Colonic mucosa (tissue), 4 donors: Measurements from ENCODE around the gene CCDC43. TPM values are rescaled to one million over a fixed set of nuclear protein-coding genes. Genes with fewer than 3 reads are reported as not detected.
A peak's percentile ranks its signal among the peaks of the same experiment; 100 is the strongest.
"Not testable (repeated sequence)": the region's sequence is repeated elsewhere in the genome, so short reads cannot be mapped to it uniquely, and the experiment has no call there.

Experiments
- DNase-seq: peaks from one replicate; pipeline ENCODE4 v3.0.0-alpha.2; 2020
- H3K27ac ChIP-seq: fragments of 200-600 bp; one replicate; pipeline ENCODE4 v1.8.0; 2021
- H3K27me3 ChIP-seq: fragments of 200-600 bp; one replicate; pipeline ENCODE4 v1.8.0; 2021
- H3K36me3 ChIP-seq: fragments of 200-600 bp; one replicate; pipeline ENCODE4 v1.8.0; 2021
- H3K4me1 ChIP-seq: fragments of 200-600 bp; one replicate; pipeline ENCODE4 v1.8.0; 2021; ENCODE audit warnings: mild to moderate bottlenecking
- H3K4me3 ChIP-seq: fragments of 200-600 bp; one replicate; pipeline ENCODE4 v1.8.0; 2021
- H3K9ac ChIP-seq, 2 donors: one replicate each; pipeline ENCODE4 v1.7.0; 2013; ENCODE audit warnings: control low read depth in 2 of 2, low read depth in 2 of 2, low read length in 2 of 2
- H3K9me3 ChIP-seq: fragments of 200-600 bp; one replicate; pipeline ENCODE4 v1.8.0; 2021
- intact Hi-C: fragments of 100-400 bp; cut with DNase I; formaldehyde crosslinking; loops from one replicate; pipeline ENCODE4 v1.14.1; 2022
- total RNA-seq, 2 donors: library from RNA; stranded (reverse); fragmentation: NEBNext Ultra II Directional in 1 of 2; extraction: Animal tissue kit (Norgen Biotek cat#: 25700) in 1 of 2; gene quantifications; one replicate each; pipeline ENCODE4 v1.2.1, GENCODE V29; 2021
- TF ChIP-seq, protein P1 (sequence below): fragments of 200-600 bp; IDR thresholded peaks from one replicate; pipeline ENCODE4 v1.8.0; 2022; ENCODE audit warnings: antibody characterized with exemption, mild to moderate bottlenecking
- donor health status: healthy.
- donor health status: DM: no; HTN: no; CAD: no.
- donor health status: DM: no; HTN: no; CAD: no.

Gene CCDC43
- total RNA-seq, 2 donors from 2014 or later, result 22.2 to 25.5 TPM

DNA sequence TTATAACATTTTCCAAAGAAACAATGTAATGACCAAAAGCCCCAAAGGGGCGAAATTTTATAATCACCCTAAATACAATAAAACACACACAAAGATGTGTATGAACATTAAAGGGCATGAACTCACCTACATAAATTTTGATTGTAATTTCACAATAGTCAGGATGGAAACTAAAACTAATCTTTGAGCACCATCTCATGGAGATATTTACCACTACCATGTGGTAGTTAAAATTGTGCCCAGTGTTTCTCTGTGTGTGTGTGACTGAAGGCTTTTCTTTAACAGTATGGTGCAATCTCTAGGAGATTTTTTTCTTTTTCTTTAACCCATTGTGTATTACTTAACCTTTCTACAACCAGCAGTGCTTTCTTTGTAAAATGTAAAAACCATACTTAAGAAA is 53.0 kb downstream of the CCDC43 start:
- no peak overlapping the region for H3K4me3 ChIP-seq
- DNase-seq, result no peak

DNA sequence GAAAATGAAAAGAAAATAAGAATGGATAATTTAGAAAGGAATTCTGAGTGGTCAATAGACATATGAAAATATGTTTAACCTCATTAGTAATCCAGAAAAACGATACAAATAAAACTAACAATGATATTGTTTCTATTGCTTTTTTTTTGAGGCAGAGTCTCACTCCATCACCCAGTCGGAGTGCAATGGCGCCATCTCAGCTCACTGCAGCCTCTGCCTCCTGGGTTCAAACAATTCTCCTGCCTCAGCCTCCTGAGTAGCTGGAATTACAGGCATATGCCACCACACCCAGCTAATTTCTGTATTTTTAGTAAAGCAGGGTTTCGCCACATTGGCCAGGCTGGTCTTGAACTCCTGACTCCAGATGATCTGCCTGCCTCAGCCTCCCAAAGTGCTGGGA is 55.2 kb downstream of the CCDC43 start:
- not testable (repeated sequence) for H3K36me3 ChIP-seq, DNase-seq, H3K4me3 ChIP-seq, H3K27me3 ChIP-seq, H3K9me3 ChIP-seq, H3K9ac ChIP-seq, H3K27ac ChIP-seq, H3K4me1 ChIP-seq
- intact Hi-C loops, result loop anchor here (10.0 kb wide), 1 partner anchor 50 kb away; no protein-coding TSS in a partner anchor

More for the DNA sequence above, 53.0 kb downstream of the CCDC43 start:
- Histone ChIP-seq H3K27ac (no peak overlapping the region), H3K27me3 (no peaks in the 10 kb centered on the region), H3K9me3 (no peaks in the 10 kb centered on the region), H3K4me1 (no peaks in the 10 kb centered on the region), H3K9ac (no peak overlapping the region), H3K36me3 (no peaks in the 10 kb centered on the region)
- intact Hi-C loops, result loop anchor here (5.0 to 10.0 kb wide), 2 partner anchors 52 to 104 kb away; no protein-coding TSS in a partner anchor
- TF ChIP-seq, protein P1, sequence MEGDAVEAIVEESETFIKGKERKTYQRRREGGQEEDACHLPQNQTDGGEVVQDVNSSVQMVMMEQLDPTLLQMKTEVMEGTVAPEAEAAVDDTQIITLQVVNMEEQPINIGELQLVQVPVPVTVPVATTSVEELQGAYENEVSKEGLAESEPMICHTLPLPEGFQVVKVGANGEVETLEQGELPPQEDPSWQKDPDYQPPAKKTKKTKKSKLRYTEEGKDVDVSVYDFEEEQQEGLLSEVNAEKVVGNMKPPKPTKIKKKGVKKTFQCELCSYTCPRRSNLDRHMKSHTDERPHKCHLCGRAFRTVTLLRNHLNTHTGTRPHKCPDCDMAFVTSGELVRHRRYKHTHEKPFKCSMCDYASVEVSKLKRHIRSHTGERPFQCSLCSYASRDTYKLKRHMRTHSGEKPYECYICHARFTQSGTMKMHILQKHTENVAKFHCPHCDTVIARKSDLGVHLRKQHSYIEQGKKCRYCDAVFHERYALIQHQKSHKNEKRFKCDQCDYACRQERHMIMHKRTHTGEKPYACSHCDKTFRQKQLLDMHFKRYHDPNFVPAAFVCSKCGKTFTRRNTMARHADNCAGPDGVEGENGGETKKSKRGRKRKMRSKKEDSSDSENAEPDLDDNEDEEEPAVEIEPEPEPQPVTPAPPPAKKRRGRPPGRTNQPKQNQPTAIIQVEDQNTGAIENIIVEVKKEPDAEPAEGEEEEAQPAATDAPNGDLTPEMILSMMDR, result peak; percentile 22

DNA sequence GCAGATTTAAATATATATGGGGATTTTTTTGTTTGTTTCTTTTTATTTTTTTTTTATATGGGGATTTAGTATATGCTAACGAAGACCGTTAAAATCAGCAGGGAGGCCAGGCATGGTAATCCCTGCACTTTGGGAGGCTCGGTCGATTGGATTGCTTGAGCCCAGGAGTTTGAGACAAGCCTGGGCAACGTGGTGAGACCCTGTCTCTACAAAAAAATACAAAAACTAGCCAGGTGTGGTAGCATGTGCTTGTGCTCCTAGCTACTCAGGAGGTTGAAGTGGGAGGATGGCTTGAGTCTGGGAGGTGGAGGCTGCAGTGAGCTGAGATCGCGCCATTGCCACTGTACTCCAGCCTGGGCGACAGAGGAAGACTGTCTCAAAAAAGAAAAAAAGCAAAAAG is 55.6 kb downstream of the CCDC43 start:
- Histone ChIP-seq H3K27me3 (no peaks in the 10 kb centered on the region), H3K27ac (no peak overlapping the region), H3K36me3 (no peaks in the 10 kb centered on the region), H3K9ac (no peak overlapping the region), H3K4me3 (no peak overlapping the region), H3K9me3 (no peaks in the 10 kb centered on the region), H3K4me1 (no peaks in the 10 kb centered on the region)
- no peak for DNase-seq
- intact Hi-C loops, result loop anchor here (10.0 kb wide), 1 partner anchor 49 kb away; no protein-coding TSS in a partner anchor
- TF ChIP-seq, protein P1, result no peak

DNA sequence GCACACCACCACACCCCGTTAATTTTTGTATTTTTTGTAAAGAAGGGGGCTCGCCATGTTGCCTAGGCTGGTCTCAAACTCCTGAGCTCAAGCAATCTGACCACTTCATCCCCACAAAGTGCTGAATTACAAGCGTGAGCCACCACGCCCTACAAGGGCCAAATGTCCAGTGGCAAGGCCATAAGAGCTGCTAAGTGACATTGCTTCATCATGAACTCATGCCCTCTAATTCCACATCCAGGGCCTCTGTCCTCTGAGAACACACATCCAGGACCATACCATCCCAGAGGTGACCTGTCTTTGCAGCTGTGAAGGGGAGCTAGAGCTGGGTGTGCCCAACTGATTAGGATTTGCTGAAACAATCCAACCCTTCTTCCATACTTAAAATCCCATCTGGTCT is 58.9 kb downstream of the CCDC43 start:
- no peaks in the 10 kb centered on the region for H3K9me3 ChIP-seq
- H3K27ac ChIP-seq, result no peak overlapping the region
- DNase-seq, result no peak
- H3K4me1 ChIP-seq, result no peaks in the 10 kb centered on the region
- no peaks in the 10 kb centered on the region for H3K27me3 ChIP-seq
- H3K9ac ChIP-seq, result no peak overlapping the region
- TF ChIP-seq, protein P1, result no peak
- no peaks in the 10 kb centered on the region for H3K36me3 ChIP-seq
- no peak overlapping the region for H3K4me3 ChIP-seq
- intact Hi-C loops, result loop anchor here (10.0 kb wide), 1 partner anchor 46 kb away; no protein-coding TSS in a partner anchor

DNA sequence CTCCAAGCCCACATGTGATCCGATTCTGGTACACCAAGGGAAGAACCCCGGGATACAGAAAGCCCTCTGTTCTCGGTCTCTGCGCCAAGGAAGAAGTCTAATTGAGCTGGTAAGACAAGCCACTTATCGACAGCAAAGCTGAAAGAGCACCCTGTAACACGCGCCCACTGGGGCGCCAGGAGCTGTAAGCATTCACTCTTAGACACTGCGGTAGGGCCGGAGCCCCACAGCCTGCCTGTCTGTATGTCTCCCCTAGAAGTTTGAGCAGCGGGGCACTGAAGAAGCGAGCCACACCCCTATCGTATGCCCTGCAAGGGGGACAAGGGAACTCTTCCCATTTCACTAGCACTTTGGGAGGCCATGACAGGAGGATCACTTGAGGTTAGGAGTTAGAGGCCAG is 60.3 kb downstream of the CCDC43 start:
- Histone ChIP-seq H3K9ac (no peak overlapping the region), H3K4me3 (no peak overlapping the region), H3K27ac (no peak overlapping the region), H3K4me1 (no peaks in the 10 kb centered on the region), H3K9me3 (no peaks in the 10 kb centered on the region), H3K36me3 (no peaks in the 10 kb centered on the region), H3K27me3 (no peaks in the 10 kb centered on the region)
- TF ChIP-seq, protein P1, result no peak
- DNase-seq, result no peak
- intact Hi-C loops, result no loop called here

DNA sequence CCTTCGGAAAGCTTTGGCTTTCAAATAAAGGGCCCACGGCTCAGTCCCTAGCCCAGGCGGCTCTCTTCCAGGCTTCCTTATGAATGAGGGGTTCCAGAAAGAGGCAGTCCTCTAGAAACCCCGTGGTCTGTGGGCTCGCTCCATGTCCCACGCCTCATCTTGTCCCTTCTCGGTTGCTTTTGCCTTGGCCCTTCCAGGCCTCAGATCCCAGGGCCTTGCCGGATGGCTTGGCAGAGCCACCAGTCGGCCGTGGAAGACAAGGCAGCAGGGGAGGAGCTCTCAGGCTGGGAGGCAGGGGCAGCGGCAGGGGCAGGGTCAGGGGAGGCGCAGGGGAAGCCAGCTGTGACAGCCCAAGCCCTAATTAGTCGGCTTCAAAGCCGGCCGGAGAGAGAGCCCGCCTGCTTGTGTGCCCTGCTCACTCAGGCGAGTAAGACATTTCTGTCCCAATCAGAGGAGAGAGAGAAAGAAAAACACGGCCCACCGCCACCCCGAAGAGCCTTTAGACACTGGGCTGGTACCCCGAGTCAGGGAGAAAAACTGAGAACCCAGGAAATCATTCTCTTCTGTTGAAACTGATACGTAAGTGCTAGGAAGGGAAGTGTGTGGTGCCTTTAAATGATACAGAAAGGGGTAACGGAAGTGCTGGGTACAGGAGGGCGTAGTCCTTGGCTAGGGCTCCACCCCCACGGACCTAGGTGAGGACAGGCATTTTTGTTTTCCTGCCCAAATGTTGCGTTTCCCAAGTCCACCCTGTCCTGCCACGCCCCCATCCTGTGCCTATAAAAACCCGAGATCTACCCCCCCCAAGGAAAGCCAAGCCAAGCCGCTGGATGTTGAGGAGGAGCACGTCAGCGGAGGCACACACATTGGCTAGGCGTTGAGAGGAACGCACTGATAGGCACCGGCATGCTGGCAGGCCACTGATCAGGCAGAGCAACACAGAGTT is 61.1 kb downstream of the CCDC43 start:
- Histone ChIP-seq H3K27ac (no peak overlapping the region), H3K9me3 (no peaks in the 10 kb centered on the region), H3K9ac (no peak overlapping the region), H3K36me3 (no peaks in the 10 kb centered on the region), H3K4me3 (peak overlapping the region; percentile 1), H3K27me3 (no peaks in the 10 kb centered on the region), H3K4me1 (no peaks in the 10 kb centered on the region)
- DNase-seq, result peak; percentile 25
- intact Hi-C loops, result no loop called here
- TF ChIP-seq, protein P1, result no peak
